T-helper 1 cell treated with Interleukin-12 subunit alpha and Interleukin-12 subunit beta and Interleukin-4 antibody, amounts not matched to agents 30 μg/mL and 1 μg/mL, for 36 hours (primary cell): ENCODE measurements around the gene CPB1.

Experiments used
- H3K27ac Mint-ChIP-seq: one replicate; pipeline ENCODE4 v1.8.0; 2021; ENCODE audit warnings: mild to moderate bottlenecking, mixed read lengths
- H3K27me3 Mint-ChIP-seq: one replicate; pipeline ENCODE4 v1.8.0; 2021; ENCODE audit warnings: low read depth, mixed read lengths
- H3K36me3 Mint-ChIP-seq: one replicate; pipeline ENCODE4 v1.8.0; 2021; ENCODE audit warnings: low read depth, mixed read lengths
- H3K4me1 Mint-ChIP-seq: one replicate; pipeline ENCODE4 v1.8.0; 2021; ENCODE audit warnings: low read depth, mixed read lengths
- H3K4me3 Mint-ChIP-seq: one replicate; pipeline ENCODE4 v1.8.0; 2021; ENCODE audit warnings: mild to moderate bottlenecking, moderate library complexity, mixed read lengths
- H3K9me3 Mint-ChIP-seq: one replicate; pipeline ENCODE4 v1.8.0; 2021; ENCODE audit warnings: mixed read lengths

Gene CPB1

DNA sequence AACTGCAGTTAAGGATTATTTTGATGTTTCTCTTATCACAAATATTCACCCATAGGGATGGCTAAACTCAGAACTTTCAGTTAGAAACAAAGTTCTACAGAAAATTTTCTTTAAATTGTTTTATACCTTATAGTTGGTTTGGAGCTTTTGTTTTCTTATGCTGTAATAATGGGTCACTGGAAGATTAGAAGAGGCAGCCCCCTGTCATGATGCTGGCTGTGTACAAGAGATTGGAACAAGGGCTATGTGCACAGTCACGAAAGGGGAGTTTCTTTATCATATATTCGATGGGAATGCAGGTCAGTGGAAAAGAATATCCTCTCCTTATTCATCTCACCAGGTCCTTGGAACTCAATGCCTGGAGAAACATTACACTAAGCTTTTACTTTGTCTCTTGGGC, 25.5 kb downstream of the CPB1 start:
- Mint-ChIP-seq H3K27ac (no peak overlapping the region), H3K27me3 (peaks cover 5% of the 10 kb centered on the region), H3K36me3 (no peaks in the 10 kb centered on the region), H3K9me3 (no peaks in the 10 kb centered on the region), H3K4me3 (no peak overlapping the region), H3K4me1 (no peaks in the 10 kb centered on the region)

GRCh38 chr3:148854061-148854460, 26.4 kb downstream of the CPB1 start:
- no peak overlapping the region for H3K4me3 Mint-ChIP-seq
- H3K9me3 Mint-ChIP-seq = no peaks in the 10 kb centered on the region
- no peak overlapping the region for H3K27ac Mint-ChIP-seq
- peaks cover 5% of the 10 kb centered on the region for H3K27me3 Mint-ChIP-seq
- no peaks in the 10 kb centered on the region for H3K4me1 Mint-ChIP-seq
- H3K36me3 Mint-ChIP-seq = no peaks in the 10 kb centered on the region

DNA sequence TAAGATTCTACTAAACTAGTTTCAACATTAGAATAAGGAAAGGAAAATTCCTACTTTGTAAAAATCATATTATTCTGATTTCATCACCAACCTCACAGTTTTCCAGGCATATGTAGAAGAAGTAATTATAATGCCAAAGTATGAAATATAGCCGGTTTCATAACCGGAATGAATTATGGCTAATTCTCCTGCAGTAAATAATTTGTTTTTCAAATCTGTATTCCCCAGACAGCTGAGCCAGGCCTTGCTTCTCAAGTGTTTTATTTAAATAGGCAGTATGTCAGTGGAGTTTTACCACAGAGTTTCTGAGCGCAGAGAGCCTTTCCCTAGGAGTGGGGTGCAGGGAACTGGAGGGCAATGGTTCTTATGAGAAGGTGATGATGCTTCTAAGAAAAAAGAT, 28.8 kb downstream of the CPB1 start:
- no peak overlapping the region for H3K27ac Mint-ChIP-seq
- peaks cover 5% of the 10 kb centered on the region for H3K27me3 Mint-ChIP-seq
- no peaks in the 10 kb centered on the region for H3K4me1 Mint-ChIP-seq
- no peaks in the 10 kb centered on the region for H3K9me3 Mint-ChIP-seq
- H3K4me3 Mint-ChIP-seq = no peak overlapping the region
- H3K36me3 Mint-ChIP-seq = no peaks in the 10 kb centered on the region

GRCh38 chr3:148857316-148857715, 29.7 kb downstream of the CPB1 start:
- no peak overlapping the region for H3K4me3 Mint-ChIP-seq
- no peaks in the 10 kb centered on the region for H3K4me1 Mint-ChIP-seq
- no peak overlapping the region for H3K27ac Mint-ChIP-seq
- H3K9me3 Mint-ChIP-seq = no peaks in the 10 kb centered on the region
- peaks cover 5% of the 10 kb centered on the region for H3K27me3 Mint-ChIP-seq
- H3K36me3 Mint-ChIP-seq = no peaks in the 10 kb centered on the region

- Mint-ChIP-seq H3K36me3 (no peaks in the 10 kb centered on the region), H3K9me3 (no peaks in the 10 kb centered on the region), H3K27ac (no peak overlapping the region), H3K4me3 (no peak overlapping the region), H3K4me1 (no peaks in the 10 kb centered on the region), H3K27me3 (peaks cover 13% of the 10 kb centered on the region)
These were observed 33.8 kb downstream of the CPB1 start for GRCh38 chr3:148861277-148861869.

DNA sequence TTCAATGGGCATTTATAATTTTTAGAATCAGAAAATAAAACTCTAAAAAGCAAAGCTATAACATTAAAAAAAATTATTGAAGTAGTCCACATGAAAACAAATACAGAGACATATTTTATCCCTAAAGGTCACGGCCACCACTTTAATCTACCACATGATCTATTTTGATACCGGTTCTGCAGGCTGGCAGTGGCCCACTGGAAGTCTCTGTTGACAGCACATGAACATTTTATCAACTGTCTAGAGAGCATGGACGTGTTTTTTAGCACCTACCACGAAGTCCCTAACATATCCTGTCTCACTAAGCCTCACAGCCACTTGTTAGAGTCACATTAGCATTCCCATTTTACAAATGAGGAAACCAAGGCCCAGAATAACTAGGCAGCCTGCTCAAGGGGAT, 35.7 kb downstream of the CPB1 start:
- Mint-ChIP-seq H3K9me3 (no peaks in the 10 kb centered on the region), H3K4me3 (no peak overlapping the region), H3K4me1 (no peaks in the 10 kb centered on the region), H3K36me3 (no peaks in the 10 kb centered on the region), H3K27me3 (peaks cover 24% of the 10 kb centered on the region), H3K27ac (no peak overlapping the region)

DNA sequence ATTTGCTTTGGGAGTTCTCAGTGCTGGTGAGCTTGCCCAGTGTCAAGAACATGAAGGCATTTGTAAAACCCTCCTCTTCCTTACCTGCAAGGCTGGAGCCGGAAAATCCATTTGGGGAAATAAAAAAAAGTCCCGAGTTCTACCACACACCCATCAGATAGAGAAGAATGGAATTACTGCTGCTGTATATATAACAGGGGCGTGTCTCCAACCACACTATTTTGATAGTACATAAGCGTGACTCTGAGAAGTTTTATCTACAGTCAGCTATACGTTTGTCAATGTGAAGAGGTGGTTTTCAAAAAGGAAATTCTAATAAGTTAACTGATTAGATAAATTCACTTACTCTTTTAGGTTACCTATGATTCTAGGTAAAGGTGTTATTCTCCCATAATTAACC, 36.2 kb downstream of the CPB1 start:
- Mint-ChIP-seq H3K27me3 (peaks cover 25% of the 10 kb centered on the region), H3K36me3 (no peaks in the 10 kb centered on the region), H3K4me1 (no peaks in the 10 kb centered on the region), H3K27ac (no peak overlapping the region), H3K9me3 (no peaks in the 10 kb centered on the region), H3K4me3 (no peak overlapping the region)

DNA sequence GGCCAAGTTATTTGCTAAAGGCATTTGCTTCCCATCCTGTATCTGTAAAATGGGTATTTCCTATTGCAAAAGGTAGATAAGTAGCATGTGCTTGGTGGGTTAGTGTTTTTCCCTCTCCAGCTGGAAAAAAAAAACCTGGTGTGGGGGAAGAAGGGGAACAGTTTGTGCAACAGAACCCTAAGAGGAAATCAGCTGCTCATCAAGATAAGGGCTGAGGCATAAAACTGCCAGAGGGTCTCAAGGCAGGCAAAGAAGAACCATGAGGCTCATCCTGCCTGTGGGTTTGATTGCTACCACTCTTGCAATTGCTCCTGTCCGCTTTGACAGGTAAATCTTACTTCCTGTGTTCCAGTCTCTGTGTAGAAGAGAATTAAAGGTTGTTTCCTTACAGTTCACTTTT, 37.4 kb downstream of the CPB1 start, which contains the start of gene CPA3:
Gene CPA3 (plus strand): TSS at position 248 of the 400 bp plus-strand sequence. CDS start 12 bp downstream, at position 260.
- Mint-ChIP-seq H3K36me3 (no peaks in the 10 kb centered on the region), H3K27ac (no peak within 1 kb of the TSS), H3K9me3 (no peaks in the 10 kb centered on the region), H3K4me3 (no peak within 1 kb of the TSS), H3K4me1 (no peaks in the 10 kb centered on the region), H3K27me3 (peaks cover 25% of the 10 kb centered on the region)

- no peaks in the 10 kb centered on the region for H3K36me3 Mint-ChIP-seq
- peaks cover 25% of the 10 kb centered on the region for H3K27me3 Mint-ChIP-seq
- H3K27ac Mint-ChIP-seq = no peak overlapping the region
- no peaks in the 10 kb centered on the region for H3K9me3 Mint-ChIP-seq
- no peak overlapping the region for H3K4me3 Mint-ChIP-seq
- no peaks in the 10 kb centered on the region for H3K4me1 Mint-ChIP-seq
These were observed 38.6 kb downstream of the CPB1 start for GRCh38 chr3:148866261-148866660.

- Mint-ChIP-seq H3K27me3 (no peaks in the 10 kb centered on the region), H3K27ac (no peak overlapping the region), H3K36me3 (no peaks in the 10 kb centered on the region), H3K4me1 (no peaks in the 10 kb centered on the region), H3K9me3 (no peaks in the 10 kb centered on the region), H3K4me3 (no peak overlapping the region)
These were observed 45.8 kb downstream of the CPB1 start for GRCh38 chr3:148873270-148873927.

- Mint-ChIP-seq H3K27me3 (peaks cover under 1% of the 10 kb centered on the region), H3K4me3 (no peak overlapping the region), H3K27ac (no peak overlapping the region), H3K4me1 (no peaks in the 10 kb centered on the region), H3K9me3 (no peaks in the 10 kb centered on the region), H3K36me3 (no peaks in the 10 kb centered on the region)
These were observed 46.4 kb downstream of the CPB1 start for GRCh38 chr3:148873977-148874376.

GRCh38 chr3:148878095-148878494, 50.5 kb downstream of the CPB1 start:
- H3K4me3 Mint-ChIP-seq = no peak overlapping the region
- H3K4me1 Mint-ChIP-seq = no peaks in the 10 kb centered on the region
- H3K27ac Mint-ChIP-seq = no peak overlapping the region
- peaks cover 6% of the 10 kb centered on the region for H3K27me3 Mint-ChIP-seq
- H3K36me3 Mint-ChIP-seq = no peaks in the 10 kb centered on the region
- H3K9me3 Mint-ChIP-seq = no peaks in the 10 kb centered on the region

GRCh38 chr3:148879256-148879655, 51.6 kb downstream of the CPB1 start:
- Mint-ChIP-seq H3K27me3 (peaks cover 6% of the 10 kb centered on the region), H3K27ac (no peak overlapping the region), H3K4me1 (no peaks in the 10 kb centered on the region), H3K4me3 (no peak overlapping the region), H3K9me3 (no peaks in the 10 kb centered on the region), H3K36me3 (no peaks in the 10 kb centered on the region)

- Mint-ChIP-seq H3K27me3 (peaks cover 6% of the 10 kb centered on the region), H3K27ac (no peak overlapping the region), H3K9me3 (no peaks in the 10 kb centered on the region), H3K36me3 (no peaks in the 10 kb centered on the region), H3K4me1 (no peaks in the 10 kb centered on the region), H3K4me3 (no peak overlapping the region)
These were observed 53.1 kb downstream of the CPB1 start for GRCh38 chr3:148880681-148881080.

- Mint-ChIP-seq H3K36me3 (no peaks in the 10 kb centered on the region), H3K27ac (no peak overlapping the region), H3K4me1 (no peaks in the 10 kb centered on the region), H3K4me3 (no peak overlapping the region), H3K27me3 (peaks cover 6% of the 10 kb centered on the region), H3K9me3 (no peaks in the 10 kb centered on the region)
These were observed 53.7 kb downstream of the CPB1 start for GRCh38 chr3:148881286-148881685.
